GM18508 (cell line): ENCODE results near the gene KIF14.
"Not testable (repeated sequence)": the region's sequence is repeated elsewhere in the genome, so short reads cannot be mapped to it uniquely, and the experiment has no call there.

Source experiments
- ATAC-seq: cut with Tn5 transposase; IDR thresholded peaks from one replicate; pipeline ENCODE4 v1.9.1; 2021; ENCODE audit warnings: moderate number of reproducible peaks; ENCODE audit not compliant: insufficient read depth, unreplicated experiment

Gene KIF14

DNA sequence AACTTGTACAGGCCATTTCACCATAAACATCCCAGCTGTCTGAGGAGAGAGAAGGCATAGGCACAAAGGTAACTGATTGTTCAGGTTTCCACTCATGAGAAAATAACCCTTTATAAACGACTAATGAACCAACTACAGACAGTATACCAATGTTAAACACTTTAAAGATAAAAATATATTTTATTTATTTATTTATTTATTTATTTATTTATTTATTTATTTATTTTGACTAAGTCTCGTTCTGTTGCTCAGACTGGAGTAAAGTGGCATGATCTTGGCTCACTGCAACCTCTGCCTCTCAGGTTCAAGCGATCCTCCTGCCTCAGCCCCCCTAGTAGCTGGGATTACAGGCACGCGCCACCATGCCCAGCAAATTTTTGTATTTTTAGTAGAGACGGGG is 67.8 kb downstream of the KIF14 start:
- ATAC-seq, result not testable (repeated sequence)

- no peak for ATAC-seq
Observed at GRCh38 chr1:200550367-200550766, 70.2 kb downstream of the KIF14 start.

- ATAC-seq, result no peak
Observed at GRCh38 chr1:200547386-200547785, 73.2 kb downstream of the KIF14 start.

GRCh38 chr1:200546577-200546976 is 74.0 kb downstream of the KIF14 start:
- ATAC-seq, result no peak

- no peak for ATAC-seq
Observed at GRCh38 chr1:200542162-200542561, 78.4 kb downstream of the KIF14 start.

DNA sequence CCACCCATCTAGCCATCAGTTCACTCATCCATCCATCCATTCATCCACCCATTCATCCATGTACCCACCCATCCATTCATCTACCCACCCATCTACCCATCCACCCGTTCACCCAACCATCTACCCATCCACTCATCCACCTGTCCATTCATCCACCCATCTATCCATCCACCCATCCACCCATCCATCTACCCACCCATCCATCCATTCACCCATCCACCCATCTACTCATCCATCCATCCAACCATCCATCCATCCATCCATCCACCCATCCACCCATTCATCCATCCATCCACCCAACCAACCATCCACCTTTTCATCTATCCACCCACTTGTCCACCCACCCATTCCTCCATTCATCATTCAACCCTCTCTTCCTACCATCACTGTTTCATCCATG is 80.3 kb downstream of the KIF14 start:
- no peak for ATAC-seq

GRCh38 chr1:200538179-200538578 is 82.4 kb downstream of the KIF14 start:
- no peak for ATAC-seq

- ATAC-seq, result no peak
Observed at GRCh38 chr1:200535605-200536004, 84.9 kb downstream of the KIF14 start.

DNA sequence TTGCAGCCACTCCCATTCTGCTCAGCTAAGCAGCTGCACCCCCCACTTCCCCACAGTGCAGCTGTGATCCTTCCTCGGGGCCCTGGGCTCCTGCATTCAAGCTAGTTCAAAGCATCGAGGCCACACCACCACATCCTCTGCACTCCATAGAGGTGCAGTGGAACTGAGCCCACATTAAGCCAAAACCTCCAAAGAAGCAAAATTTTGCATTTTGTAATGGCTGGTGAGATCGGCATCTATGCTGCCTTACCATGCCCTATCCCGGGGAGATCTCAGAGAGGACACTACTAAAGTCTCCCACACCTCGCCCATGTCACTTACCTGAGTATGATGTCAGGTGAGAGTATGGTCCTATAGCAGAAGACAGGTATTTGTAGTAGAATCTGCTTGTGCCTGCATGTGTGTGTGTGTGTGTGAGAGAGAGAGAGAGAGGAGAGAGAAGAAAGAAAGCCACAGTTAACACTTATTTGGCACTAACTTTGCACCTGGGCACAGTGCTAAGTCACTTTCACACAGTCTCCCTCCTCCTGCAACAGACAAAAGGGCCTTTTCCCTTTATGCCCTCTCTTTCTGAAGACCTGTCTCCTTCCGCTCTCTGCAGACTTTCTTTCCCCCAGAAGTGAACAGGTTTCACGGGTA is 89.8 kb downstream of the KIF14 start:
- no peak for ATAC-seq

DNA sequence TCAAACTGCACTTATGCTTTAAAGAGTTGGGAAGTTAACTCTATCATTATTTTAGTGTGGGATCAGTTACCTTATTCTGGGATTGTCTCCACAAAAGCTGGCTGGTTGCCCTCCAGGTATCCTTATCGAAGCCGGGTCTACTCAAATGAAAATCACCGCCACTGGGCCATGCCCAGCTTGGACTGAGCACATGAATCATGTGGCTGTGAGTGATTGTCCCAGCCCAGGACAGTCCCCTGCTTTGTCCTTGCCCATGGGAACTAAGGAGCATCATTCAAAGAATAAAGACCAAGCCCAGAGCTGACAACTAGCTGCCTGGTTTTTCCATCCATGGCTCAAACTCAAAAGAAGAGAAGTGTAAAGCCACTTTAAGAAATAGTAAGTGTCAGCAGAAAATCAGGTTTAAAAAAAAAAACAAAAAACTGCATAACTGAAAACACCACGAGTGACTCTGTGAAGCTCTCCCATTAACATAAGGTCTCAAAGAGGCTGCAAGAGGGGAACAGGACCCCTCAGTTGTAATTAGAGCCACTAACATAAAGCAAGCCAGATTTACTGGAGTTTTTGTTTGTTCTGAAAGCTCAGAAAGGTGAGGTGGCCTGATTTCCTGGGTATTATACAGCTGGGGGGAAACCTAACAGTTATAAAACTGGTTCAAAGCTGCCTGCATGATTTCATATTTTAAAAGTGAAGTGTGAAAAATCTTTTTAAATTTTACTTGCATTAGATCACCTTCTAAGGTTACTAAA is 91.5 kb downstream of the KIF14 start:
- no peak for ATAC-seq

GRCh38 chr1:200527670-200528069 is 92.9 kb downstream of the KIF14 start:
- ATAC-seq, result no peak

- no peak for ATAC-seq
Observed at GRCh38 chr1:200526709-200527612, 93.6 kb downstream of the KIF14 start.

DNA sequence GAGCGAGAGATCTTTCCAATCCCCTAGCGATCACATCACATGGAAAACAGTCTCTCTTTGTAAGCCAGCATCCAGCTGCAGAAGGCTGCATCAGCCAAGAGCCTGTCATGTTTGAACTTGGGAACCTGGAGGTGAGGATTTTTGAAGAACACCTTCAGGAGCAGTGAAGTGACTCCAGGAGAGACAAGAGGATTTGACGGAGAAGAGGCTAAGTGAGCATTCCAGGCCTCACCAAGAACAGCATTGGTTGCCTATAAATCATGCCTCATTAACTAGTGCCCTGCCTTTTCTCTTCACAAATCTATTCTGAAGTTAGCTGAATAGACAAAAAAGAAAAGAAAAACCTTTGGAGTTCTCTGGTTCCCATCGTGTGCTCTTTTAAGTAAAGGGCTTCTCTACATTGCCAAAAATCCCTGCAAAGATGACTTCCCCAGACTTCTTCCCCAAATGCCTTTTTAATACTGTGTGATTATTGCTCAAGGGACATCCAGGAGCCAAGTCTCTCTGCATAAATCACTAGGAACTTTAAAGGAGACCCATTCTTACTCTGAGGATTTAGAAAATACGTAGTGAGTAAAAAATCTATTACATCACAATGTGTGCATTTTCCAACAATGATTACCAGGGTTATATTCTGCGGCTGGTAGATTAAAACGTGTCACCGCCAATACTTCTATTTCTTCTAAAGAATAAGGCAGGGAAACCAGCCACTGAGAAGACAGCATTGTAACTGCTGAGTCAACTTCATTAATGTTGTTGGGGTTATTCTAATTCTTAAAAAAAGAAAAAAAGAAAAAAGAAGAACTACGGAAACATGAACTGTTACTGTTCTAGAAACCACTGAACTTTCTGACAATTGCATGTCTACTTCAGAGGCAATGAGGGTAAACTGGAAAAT is 95.2 kb downstream of the KIF14 start:
- no peak for ATAC-seq

GRCh38 chr1:200524551-200524950 is 96.0 kb downstream of the KIF14 start:
- ATAC-seq, result not testable (repeated sequence)

- ATAC-seq, result no peak
Observed at GRCh38 chr1:200524092-200524491, 96.5 kb downstream of the KIF14 start.

GRCh38 chr1:200520735-200521134 is 99.8 kb downstream of the KIF14 start:
- no peak for ATAC-seq

DNA sequence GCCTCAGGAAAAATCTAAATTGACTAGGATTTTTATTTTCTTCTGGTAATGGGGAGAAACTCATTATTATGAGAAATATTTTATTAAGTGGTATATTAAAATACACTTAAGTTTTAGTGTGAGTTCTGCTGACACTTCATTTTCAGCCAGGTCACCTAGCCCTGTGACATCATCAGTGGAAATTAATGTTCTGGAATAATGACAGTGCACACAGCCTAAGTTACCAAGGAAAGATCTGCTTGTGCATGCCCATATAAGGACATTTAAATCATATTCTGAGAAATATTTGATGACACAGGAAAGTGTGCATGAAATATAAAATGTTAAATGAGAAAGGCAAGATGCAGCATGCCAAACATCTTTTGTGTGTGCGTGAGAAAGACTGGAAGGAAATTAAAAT is 102.0 kb downstream of the KIF14 start:
- ATAC-seq, result no peak

- ATAC-seq, result no peak
Observed at GRCh38 chr1:200512191-200512590, 108.4 kb downstream of the KIF14 start.

- ATAC-seq, result peak; percentile 86
Observed at GRCh38 chr1:200510228-200510623, 110.3 kb downstream of the KIF14 start.

DNA sequence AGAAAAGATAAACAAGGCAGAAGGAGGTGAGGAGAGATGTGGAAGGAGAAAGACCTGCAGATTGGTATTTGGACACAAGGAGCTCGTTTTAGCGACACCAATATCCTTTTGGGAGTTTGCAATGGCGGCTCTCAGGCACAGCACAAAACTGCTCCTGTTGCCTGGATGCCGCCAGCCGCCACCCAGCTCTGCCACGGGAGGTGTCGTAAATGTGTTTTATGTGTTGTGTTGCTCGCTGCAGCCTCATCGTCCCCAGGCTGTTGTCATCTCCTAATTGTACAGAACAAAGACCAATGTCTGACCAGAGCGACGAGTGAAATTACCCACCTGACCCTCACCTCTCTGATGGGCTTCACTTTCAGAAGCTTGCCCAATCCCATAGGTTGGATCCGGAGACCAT is 114.1 kb downstream of the KIF14 start:
- no peak for ATAC-seq
